GM12891 (cell line): ENCODE data around the gene ARHGEF9.

Source experiments
- DNase-seq: peaks from one replicate; pipeline ENCODE4 v3.0.0; 2011; ENCODE audit warnings: low spot score; ENCODE audit not compliant: insufficient read length
- FAIRE-seq: peaks from 2 replicates; lab custom pipeline; 2011; peaks lifted over from hg19 to GRCh38; lab: Jason Lieb, UNC
- PAX5 ChIP-seq: IDR thresholded peaks from 2 replicates; pipeline ENCODE4 v1.6.1; 2011; ENCODE audit warnings: low read length, moderate library complexity, mild to moderate bottlenecking; ENCODE audit not compliant: insufficient read depth, severe bottlenecking
- POLR2A ChIP-seq: IDR thresholded peaks from 2 replicates; pipeline ENCODE4 v1.6.1; 2011; ENCODE audit warnings: low read depth, low read length, control low read depth
- POLR2AphosphoS5 ChIP-seq: IDR thresholded peaks from 2 replicates; pipeline ENCODE4 v1.6.1; 2011; ENCODE audit warnings: low read depth, low read length, control low read depth
- POU2F2 ChIP-seq: IDR thresholded peaks from 2 replicates; pipeline ENCODE4 v1.6.1; 2011; ENCODE audit warnings: low read depth, mild to moderate bottlenecking, control low read depth, low read length, moderate library complexity
- SPI1 ChIP-seq: IDR thresholded peaks from 2 replicates; pipeline ENCODE4 v1.6.1; 2011; ENCODE audit warnings: low read depth, low read length, control low read depth
- TAF1 ChIP-seq: IDR thresholded peaks from 2 replicates; pipeline ENCODE4 v1.6.1; 2011; ENCODE audit warnings: low read depth, low read length, control low read depth

Gene ARHGEF9

GRCh38 chrX:63585936-63586335 is 199.1 kb downstream of the ARHGEF9 start:
- DNase-seq (no peak), FAIRE-seq (no peak)
- no peak for TF ChIP-seq TAF1
- TF ChIP-seq POLR2AphosphoS5: no peak
- TF ChIP-seq POU2F2: no peak
- TF ChIP-seq POLR2A: no peak
- no peak for TF ChIP-seq PAX5
- TF ChIP-seq SPI1: no peak
